Medulla oblongata (tissue), 1 donor: Measurements from ENCODE around the gene ZNF235.
"Not testable (repeated sequence)": the region's sequence is repeated elsewhere in the genome, so short reads cannot be mapped to it uniquely, and the experiment has no call there.

Experiments used
- DNase-seq: peaks from one replicate; pipeline ENCODE4 v3.0.0-alpha.2; 2015; ENCODE audit errors: extremely low spot score

ZNF235 gene

GRCh38 chr19:44255705-44256411, 49.0 kb downstream of the ZNF235 start:
- DNase-seq, result no peak

GRCh38 chr19:44254496-44254895, 50.3 kb downstream of the ZNF235 start:
- no peak for DNase-seq

- not testable (repeated sequence) for DNase-seq
Measured at GRCh38 chr19:44253392-44253791, 51.4 kb downstream of the ZNF235 start.

- not testable (repeated sequence) for DNase-seq
Measured at GRCh38 chr19:44252332-44252731, 52.5 kb downstream of the ZNF235 start.

- no peak for DNase-seq
Measured at GRCh38 chr19:44236384-44236783, 68.4 kb downstream of the ZNF235 start.
